Measurements from ENCODE around the gene DNAJB12.

The DNAJB12 gene

DNA sequence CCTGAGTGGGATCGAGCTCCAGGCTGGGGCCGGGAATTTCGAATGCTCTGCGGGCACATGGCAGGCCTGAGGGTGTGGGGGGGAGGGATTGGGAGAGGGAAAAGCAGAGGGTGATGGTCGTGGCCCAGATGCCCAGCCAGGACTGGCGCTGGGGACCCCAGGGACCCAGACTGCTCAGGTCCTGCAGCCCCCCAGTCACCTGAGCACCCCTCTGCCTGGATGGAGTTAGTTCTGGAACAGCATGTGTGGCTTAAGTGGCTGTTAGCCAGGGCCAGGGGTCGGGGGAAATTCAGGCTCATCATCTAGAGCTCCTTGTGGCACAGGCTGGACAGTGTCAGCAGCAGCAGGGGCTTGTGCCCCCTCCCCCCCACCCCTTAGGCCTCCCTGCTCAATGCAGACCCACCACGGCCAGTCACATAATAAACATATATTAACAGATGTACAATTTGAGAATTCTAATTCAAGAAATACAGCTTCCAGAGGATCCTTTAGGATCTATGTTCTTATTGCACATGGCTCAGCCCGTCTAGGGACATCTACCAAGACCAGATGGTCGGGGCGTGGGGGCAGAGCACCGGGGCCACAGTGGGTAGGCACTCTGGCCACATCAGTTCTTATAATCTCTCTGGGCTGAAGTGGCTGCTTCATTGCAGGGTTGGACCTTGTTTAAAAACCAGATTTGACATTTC lies 22.2 kb downstream of the DNAJB12 start:
- Histone ChIP-seq H3K9ac (ENCODE audit: low read depth, low read length) (peak overlapping the region; percentile 91), H3K27me3 (ENCODE audit: insufficient read depth, low read length, poor library complexity) (no peaks in the 10 kb centered on the region), H4K20me1 (ENCODE audit: insufficient read depth, low read length) (no peaks in the 10 kb centered on the region; the same call in 1 of the 2 replicates), H3K27ac (ENCODE audit: low read length) (peak overlapping the region; percentile 100), H3K9me3 (ENCODE audit: insufficient read depth, low read length, severe bottlenecking) (no peaks in the 10 kb centered on the region), H3K4me1 (ENCODE audit: insufficient read depth, low read length) (peaks cover 96% of the 10 kb centered on the region), H3K79me2 (ENCODE audit: insufficient read depth, low read length) (peaks cover 36% of the 10 kb centered on the region), H3K4me2 (ENCODE audit: insufficient read depth, low read length) (peak overlapping the region; percentile 62), H3K4me3 (ENCODE audit: low read depth in 1 of 2, low read length in 2 of 2) (peak overlapping the region in 1 of 2 experiments; percentile 51; a peak in 1 of 4 replicates), H2AFZ (ENCODE audit: low read depth, low read length) (no peak overlapping the region), H3K36me3 (ENCODE audit: insufficient read depth, low read length) (peaks cover 32% of the 10 kb centered on the region)
- TF ChIP-seq EZH2 (IDR thresholded peaks at IDR 0.05; ENCODE audit: borderline replicate concordance, low read depth, low read length, severe bottlenecking): no peak
- ATAC-seq (ENCODE audit: insufficient read depth, low read depth) (no peak), DNase-seq (no peak)

GRCh38 chr10:72331575-72332422 lies 22.9 kb downstream of the DNAJB12 start:
- ATAC-seq (ENCODE audit: insufficient read depth, low read depth) (peak; percentile 75), DNase-seq (peak; percentile 100)
- peak overlapping the region; percentile 62 for H3K4me2 ChIP-seq (ENCODE audit: insufficient read depth, low read length)
- peak overlapping the region; percentile 100 for H3K27ac ChIP-seq (ENCODE audit: low read length)
- H3K4me1 ChIP-seq (ENCODE audit: insufficient read depth, low read length): peaks cover 96% of the 10 kb centered on the region
- H4K20me1 ChIP-seq (ENCODE audit: insufficient read depth, low read length): no peaks in the 10 kb centered on the region; the same call in 1 of the 2 replicates
- H3K36me3 ChIP-seq (ENCODE audit: insufficient read depth, low read length): peaks cover 25% of the 10 kb centered on the region
- H2AFZ ChIP-seq (ENCODE audit: low read depth, low read length): peak overlapping the region; percentile 37; the same call in 1 of the 2 replicates
- peaks cover 43% of the 10 kb centered on the region for H3K79me2 ChIP-seq (ENCODE audit: insufficient read depth, low read length)
- no peaks in the 10 kb centered on the region for H3K9me3 ChIP-seq (ENCODE audit: insufficient read depth, low read length, severe bottlenecking)
- H3K27me3 ChIP-seq (ENCODE audit: insufficient read depth, low read length, poor library complexity): no peaks in the 10 kb centered on the region
- no peak for TF ChIP-seq EZH2 (IDR thresholded peaks at IDR 0.05; ENCODE audit: borderline replicate concordance, low read depth, low read length, severe bottlenecking)
- TF ChIP-seq, protein P1, sequence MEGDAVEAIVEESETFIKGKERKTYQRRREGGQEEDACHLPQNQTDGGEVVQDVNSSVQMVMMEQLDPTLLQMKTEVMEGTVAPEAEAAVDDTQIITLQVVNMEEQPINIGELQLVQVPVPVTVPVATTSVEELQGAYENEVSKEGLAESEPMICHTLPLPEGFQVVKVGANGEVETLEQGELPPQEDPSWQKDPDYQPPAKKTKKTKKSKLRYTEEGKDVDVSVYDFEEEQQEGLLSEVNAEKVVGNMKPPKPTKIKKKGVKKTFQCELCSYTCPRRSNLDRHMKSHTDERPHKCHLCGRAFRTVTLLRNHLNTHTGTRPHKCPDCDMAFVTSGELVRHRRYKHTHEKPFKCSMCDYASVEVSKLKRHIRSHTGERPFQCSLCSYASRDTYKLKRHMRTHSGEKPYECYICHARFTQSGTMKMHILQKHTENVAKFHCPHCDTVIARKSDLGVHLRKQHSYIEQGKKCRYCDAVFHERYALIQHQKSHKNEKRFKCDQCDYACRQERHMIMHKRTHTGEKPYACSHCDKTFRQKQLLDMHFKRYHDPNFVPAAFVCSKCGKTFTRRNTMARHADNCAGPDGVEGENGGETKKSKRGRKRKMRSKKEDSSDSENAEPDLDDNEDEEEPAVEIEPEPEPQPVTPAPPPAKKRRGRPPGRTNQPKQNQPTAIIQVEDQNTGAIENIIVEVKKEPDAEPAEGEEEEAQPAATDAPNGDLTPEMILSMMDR (IDR thresholded peaks at IDR 0.05; ENCODE audit: borderline replicate concordance, extremely low read depth, low read length, poor library complexity, severe bottlenecking): peak; percentile 53
- peak overlapping the region; percentile 91 for H3K9ac ChIP-seq (ENCODE audit: low read depth, low read length)
- peak overlapping the region in 1 of 2 experiments; percentile 51; a peak in 2 of 4 replicates for H3K4me3 ChIP-seq (ENCODE audit: low read depth in 1 of 2, low read length in 2 of 2)

GRCh38 chr10:72330069-72330426 lies 24.7 kb downstream of the DNAJB12 start:
- H3K9ac ChIP-seq (ENCODE audit: low read depth, low read length): peak overlapping the region; percentile 62
- no peak for TF ChIP-seq EZH2 (IDR thresholded peaks at IDR 0.05; ENCODE audit: borderline replicate concordance, low read depth, low read length, severe bottlenecking)
- TF ChIP-seq, protein P1 (IDR thresholded peaks at IDR 0.05; ENCODE audit: borderline replicate concordance, extremely low read depth, low read length, poor library complexity, severe bottlenecking): no peak
- H3K36me3 ChIP-seq (ENCODE audit: insufficient read depth, low read length): peaks cover 8% of the 10 kb centered on the region; the same call in 1 of the 2 replicates
- no peaks in the 10 kb centered on the region; the same call in 1 of the 2 replicates for H4K20me1 ChIP-seq (ENCODE audit: insufficient read depth, low read length)
- H3K4me2 ChIP-seq (ENCODE audit: insufficient read depth, low read length): peak overlapping the region; percentile 64
- ATAC-seq (ENCODE audit: insufficient read depth, low read depth) (no peak), DNase-seq (no peak)
- no peaks in the 10 kb centered on the region for H3K9me3 ChIP-seq (ENCODE audit: insufficient read depth, low read length, severe bottlenecking)
- peaks cover 38% of the 10 kb centered on the region for H3K79me2 ChIP-seq (ENCODE audit: insufficient read depth, low read length)
- H2AFZ ChIP-seq (ENCODE audit: low read depth, low read length): no peak overlapping the region
- H3K27ac ChIP-seq (ENCODE audit: low read length): peak overlapping the region; percentile 88
- H3K4me1 ChIP-seq (ENCODE audit: insufficient read depth, low read length): peaks cover 87% of the 10 kb centered on the region
- no peaks in the 10 kb centered on the region for H3K27me3 ChIP-seq (ENCODE audit: insufficient read depth, low read length, poor library complexity)
- H3K4me3 ChIP-seq (ENCODE audit: low read depth in 1 of 2, low read length in 2 of 2): peak overlapping the region in 1 of 2 experiments; percentile 61; a peak in 1 of 4 replicates
